IMR-90 (cell line): Measurements from ENCODE around the gene XAB2. TPM values are rescaled to one million over a fixed set of nuclear protein-coding genes. Genes with fewer than 3 reads are reported as not detected.

Source experiments
- ATAC-seq: fragments of 200-7000 bp; cut with Tn5 transposase; 2 replicates; pipeline ENCODE4 v1.9.1; 2020; ENCODE audit warnings: low read depth, mild to moderate bottlenecking, moderate library complexity
- BruUV-seq: library from RNA; stranded (reverse); fragments of 400-500 nt; replicated peaks from 2 replicates; lab custom pipeline; 2021; lab: Mats Ljungman, UMichigan
- CTCF ChIA-PET: fragments of 300-600 bp; formaldehyde crosslinking; extraction: SDS; loops from one replicate; lab custom pipeline; 2021; ENCODE audit warnings: antibody characterized with exemption; lab: Yijun Ruan, JAX
- POLR2A ChIA-PET: fragments of 300-600 bp; sonication (Branson Sonifier 250); formaldehyde crosslinking; loops from one replicate; lab custom pipeline; 2022; ENCODE audit warnings: antibody characterized with exemption; ENCODE audit not compliant: unreplicated experiment; lab: Charles Lee
- DNase-seq: peaks from one replicate; pipeline ENCODE4 v3.0.0; 2013
- H2AFZ ChIP-seq: replicated peaks from 2 replicates; pipeline ENCODE3; 2013; ENCODE audit warnings: low read length, mild to moderate bottlenecking; ENCODE audit not compliant: poor library complexity
- H2AK5ac ChIP-seq: 2 replicates; pipeline ENCODE4 v1.6.1; 2013; ENCODE audit warnings: low read depth, low read length, inconsistent platforms
- H2AK9ac ChIP-seq: replicated peaks from 2 replicates; pipeline ENCODE3; 2013; ENCODE audit warnings: mild to moderate bottlenecking, low read depth, low read length, moderate library complexity; ENCODE audit not compliant: poor library complexity
- H2BK120ac ChIP-seq: 2 replicates; pipeline ENCODE4 v1.6.1; 2013; ENCODE audit warnings: low read depth, low read length, inconsistent platforms
- H2BK15ac ChIP-seq: 3 replicates; pipeline ENCODE4 v1.6.1; 2013; ENCODE audit warnings: low read depth, low read length, inconsistent platforms
- H2BK20ac ChIP-seq: 2 replicates; pipeline ENCODE4 v1.6.1; 2013; ENCODE audit warnings: low read depth, mild to moderate bottlenecking, inconsistent platforms, low read length, moderate library complexity
- H2BK5ac ChIP-seq: 2 replicates; pipeline ENCODE4 v1.6.1; 2013; ENCODE audit warnings: mild to moderate bottlenecking, low read depth, low read length, inconsistent platforms; ENCODE audit not compliant: poor library complexity, severe bottlenecking
- H3K14ac ChIP-seq: replicated peaks from 2 replicates; pipeline ENCODE4 v1.6.1; 2013; ENCODE audit warnings: low read depth, low read length, inconsistent platforms
- H3K18ac ChIP-seq: 2 replicates; pipeline ENCODE4 v1.6.1; 2013; ENCODE audit warnings: low read depth, low read length, control low read depth
- H3K23ac ChIP-seq: 2 replicates; pipeline ENCODE4 v1.6.1; 2013; ENCODE audit warnings: low read depth, low read length, inconsistent platforms
- H3K27ac ChIP-seq: 2 replicates; pipeline ENCODE4 v1.5.1; 2013; ENCODE audit warnings: mild to moderate bottlenecking, control low read depth, low read length; ENCODE audit not compliant: insufficient read depth
- H3K27me3 ChIP-seq: 2 replicates; pipeline ENCODE4 v1.6.1; 2013; ENCODE audit warnings: low read length; ENCODE audit not compliant: control insufficient read depth, insufficient read depth
- H3K36me3 ChIP-seq: 2 replicates; pipeline ENCODE4 v1.6.1; 2013; ENCODE audit warnings: low read length, mixed read lengths; ENCODE audit not compliant: control insufficient read depth, insufficient read depth
- H3K4ac ChIP-seq: 2 replicates; pipeline ENCODE4 v1.6.1; 2013; ENCODE audit warnings: low read depth, low read length, inconsistent platforms
- H3K4me1 ChIP-seq: 2 replicates; pipeline ENCODE4 v1.6.1; 2013; ENCODE audit warnings: low read length, mixed read lengths; ENCODE audit not compliant: control insufficient read depth, insufficient read depth
- H3K4me2 ChIP-seq: 2 replicates; pipeline ENCODE4 v1.6.1; 2013; ENCODE audit warnings: low read depth, mild to moderate bottlenecking, control low read depth, low read length, moderate library complexity
- H3K4me3 ChIP-seq: 2 replicates; pipeline ENCODE4 v1.5.1; 2013; ENCODE audit warnings: low read depth, mild to moderate bottlenecking, control low read depth, low read length, moderate library complexity; ENCODE audit not compliant: insufficient read depth
- H3K56ac ChIP-seq: 2 replicates; pipeline ENCODE4 v1.6.1; 2013; ENCODE audit warnings: low read length, inconsistent platforms; ENCODE audit not compliant: insufficient read depth; ENCODE audit errors: extremely low read depth
- H3K79me1 ChIP-seq, 2 experiments: 2 replicates each; pipeline ENCODE4 v1.6.1; 2013; ENCODE audit warnings: low read length in 2 of 2, inconsistent platforms in 1 of 2, low read depth in 1 of 2
- H3K9ac ChIP-seq: 2 replicates; pipeline ENCODE4 v1.6.1; 2013; ENCODE audit warnings: low read depth, low read length, control low read depth
- H3K9me1 ChIP-seq: 2 replicates; pipeline ENCODE4 v1.6.1; 2013; ENCODE audit warnings: low read length, inconsistent platforms; ENCODE audit not compliant: insufficient read depth
- H3K9me3 ChIP-seq: 2 replicates; pipeline ENCODE4 v1.6.1; 2013; ENCODE audit warnings: low read length; ENCODE audit not compliant: control insufficient read depth, insufficient read depth
- H4K20me1 ChIP-seq: 2 replicates; pipeline ENCODE4 v1.6.1; 2013; ENCODE audit warnings: low read length, inconsistent platforms; ENCODE audit not compliant: insufficient read depth
- H4K5ac ChIP-seq: 2 replicates; pipeline ENCODE4 v1.6.1; 2013; ENCODE audit warnings: mild to moderate bottlenecking, low read depth, low read length, control low read depth
- H4K8ac ChIP-seq, 2 experiments: 2 replicates each; pipeline ENCODE4 v1.6.1; 2013; ENCODE audit warnings: low read depth in 2 of 2, low read length in 2 of 2, control low read depth in 1 of 2, inconsistent platforms in 1 of 2
- H4K91ac ChIP-seq: 2 replicates; pipeline ENCODE4 v1.6.1; 2013; ENCODE audit warnings: low read depth, low read length, inconsistent platforms; ENCODE audit not compliant: insufficient read depth
- SMC3 ChIP-seq: fragments of 150-350 bp; IDR thresholded peaks from 2 replicates; pipeline ENCODE4 v1.6.1; 2016; ENCODE audit warnings: low read depth, mild to moderate bottlenecking, antibody characterized with exemption, low read length, moderate library complexity
- dilution Hi-C: fragments of 300-500 bp; cut with HindIII; formaldehyde crosslinking; loops from one replicate; pipeline ENCODE4 v1.14.3; 2018; ENCODE audit warnings: low sequenced_read_pairs; ENCODE audit not compliant: unreplicated experiment
- in situ Hi-C: fragments of 300-500 bp; cut with MboI; formaldehyde crosslinking; loops from 3 replicates; pipeline ENCODE4 v1.14.3; 2019; ENCODE audit warnings: low sequenced_read_pairs, inconsistent platforms, mixed read lengths
- intact Hi-C: fragments of 100-400 bp; cut with micrococcal nuclease; formaldehyde crosslinking; loops from 2 replicates; pipeline ENCODE4 v1.10.0; 2022
- polyA plus RNA-seq, 3 experiments: library from polyadenylated mRNA; depleted of rRNA; stranded (reverse); fragments of >200 nt; gene quantifications; 2 replicates each; pipeline ENCODE4 v1.2.3, GENCODE V29; 2012; ENCODE audit warnings: low replicate concordance in 1 of 3
- total RNA-seq: library from RNA; depleted of rRNA; stranded (reverse); fragments of >200 nt; gene quantifications from 2 replicates; pipeline ENCODE4 v1.2.3, GENCODE V29; 2012

The XAB2 gene
- total and polyA plus RNA-seq, 2 of the 4 experiments (the other 2 are of a cell fraction), result 29.9 to 34.4 TPM

GRCh38 chr19:7600721-7601120 lies 28.6 kb downstream of the XAB2 start:
- no peak overlapping the region for H2BK15ac ChIP-seq
- no peak overlapping the region for H3K9ac ChIP-seq
- dilution Hi-C loops (no loop called here), intact Hi-C loops (no loop called here), in situ Hi-C loops (no loop called here)
- no peaks in the 10 kb centered on the region for H3K79me1 ChIP-seq
- no peak overlapping the region for H2AFZ ChIP-seq
- no peak overlapping the region for H2BK5ac ChIP-seq
- ChIA-PET CTCF (no interaction called here), POLR2A (no interaction called here)
- no peak overlapping the region for H3K4me2 ChIP-seq
- ATAC-seq (no peak), DNase-seq (no peak)
- H4K20me1 ChIP-seq, result no peaks in the 10 kb centered on the region
- no peak overlapping the region for H2AK9ac ChIP-seq
- H3K18ac ChIP-seq, result no peak overlapping the region
- no peaks in the 10 kb centered on the region for H3K4me1 ChIP-seq
- no peak overlapping the region for H3K4ac ChIP-seq
- no peak overlapping the region for H3K56ac ChIP-seq
- TF ChIP-seq SMC3, result no peak
- no peak overlapping the region for H3K23ac ChIP-seq
- BruUV-seq, result no TSS peak
- no peak overlapping the region for H4K91ac ChIP-seq
- no peak overlapping the region for H3K27ac ChIP-seq
- peaks cover 29% of the 10 kb centered on the region for H3K27me3 ChIP-seq
- H3K4me3 ChIP-seq, result no peak overlapping the region
- no peaks in the 10 kb centered on the region for H3K9me3 ChIP-seq
- H2BK120ac ChIP-seq, result no peak overlapping the region
- H2AK5ac ChIP-seq, result no peak overlapping the region
- H4K5ac ChIP-seq, result no peak overlapping the region
- no peaks in the 10 kb centered on the region for H3K36me3 ChIP-seq
- H3K9me1 ChIP-seq, result no peaks in the 10 kb centered on the region
- H4K8ac ChIP-seq, result no peak overlapping the region
- no peak overlapping the region for H2BK20ac ChIP-seq
- H3K14ac ChIP-seq, result no peak overlapping the region
